Choroid plexus epithelial cell (primary cell): ENCODE results near the gene NLRP5.
"Not testable (repeated sequence)": the region's sequence is repeated elsewhere in the genome, so short reads cannot be mapped to it uniquely, and the experiment has no call there.

Source experiments
- DNase-seq: peaks from one replicate; pipeline ENCODE4 v3.0.0-alpha.2; 2010; ENCODE audit warnings: low read depth
- H3K4me3 ChIP-seq: 2 replicates; pipeline ENCODE4 v1.5.1; 2011; ENCODE audit warnings: low read depth, mild to moderate bottlenecking, control low read depth, low read length, moderate library complexity
- CTCF ChIP-seq: conservative IDR thresholded peaks from 2 replicates; pipeline ENCODE4 v1.5.1; 2011; ENCODE audit warnings: low read depth, mild to moderate bottlenecking, control low read depth, inconsistent platforms, low read length, moderate library complexity

NLRP5 gene

GRCh38 chr19:56091751-56092546, 105.4 kb downstream of the NLRP5 start:
- no peak for DNase-seq
- TF ChIP-seq CTCF = no peak
- H3K4me3 ChIP-seq = no peak overlapping the region

GRCh38 chr19:56092685-56093631, 106.4 kb downstream of the NLRP5 start:
- no peak for TF ChIP-seq CTCF
- DNase-seq = no peak
- no peak overlapping the region for H3K4me3 ChIP-seq

- TF ChIP-seq CTCF = no peak
- H3K4me3 ChIP-seq = no peak overlapping the region
- no peak for DNase-seq
Measured at GRCh38 chr19:56094449-56094848, 107.9 kb downstream of the NLRP5 start.

- no peak overlapping the region for H3K4me3 ChIP-seq
- no peak for DNase-seq
- TF ChIP-seq CTCF = no peak
Measured at GRCh38 chr19:56096665-56097064, 110.1 kb downstream of the NLRP5 start.

GRCh38 chr19:56097306-56097705, 110.7 kb downstream of the NLRP5 start:
- no peak overlapping the region for H3K4me3 ChIP-seq
- no peak for TF ChIP-seq CTCF
- no peak for DNase-seq

GRCh38 chr19:56097776-56098175, 111.2 kb downstream of the NLRP5 start:
- DNase-seq = no peak
- no peak for TF ChIP-seq CTCF
- H3K4me3 ChIP-seq = no peak overlapping the region

- H3K4me3 ChIP-seq, DNase-seq: not testable (repeated sequence)
Measured at GRCh38 chr19:56098237-56098636, 111.7 kb downstream of the NLRP5 start.
